ENCODE results near the gene PPFIA3. TPM values are rescaled to one million over a fixed set of nuclear protein-coding genes. Genes with fewer than 3 reads are reported as not detected.

The PPFIA3 gene
- polyA plus RNA-seq, 1 of the 3 experiments (the other 2 are of a cell fraction) = 5.7 TPM

GRCh38 chr19:49194408-49194807, 75.1 kb downstream of the PPFIA3 start (continued):
- TF ChIP-seq CHD2 (IDR thresholded peaks at IDR 0.05; ENCODE audit: low read length, partially characterized antibody) (no peak), MXI1 (IDR thresholded peaks at IDR 0.05; ENCODE audit: low read depth, low read length) (no peak)

DNA sequence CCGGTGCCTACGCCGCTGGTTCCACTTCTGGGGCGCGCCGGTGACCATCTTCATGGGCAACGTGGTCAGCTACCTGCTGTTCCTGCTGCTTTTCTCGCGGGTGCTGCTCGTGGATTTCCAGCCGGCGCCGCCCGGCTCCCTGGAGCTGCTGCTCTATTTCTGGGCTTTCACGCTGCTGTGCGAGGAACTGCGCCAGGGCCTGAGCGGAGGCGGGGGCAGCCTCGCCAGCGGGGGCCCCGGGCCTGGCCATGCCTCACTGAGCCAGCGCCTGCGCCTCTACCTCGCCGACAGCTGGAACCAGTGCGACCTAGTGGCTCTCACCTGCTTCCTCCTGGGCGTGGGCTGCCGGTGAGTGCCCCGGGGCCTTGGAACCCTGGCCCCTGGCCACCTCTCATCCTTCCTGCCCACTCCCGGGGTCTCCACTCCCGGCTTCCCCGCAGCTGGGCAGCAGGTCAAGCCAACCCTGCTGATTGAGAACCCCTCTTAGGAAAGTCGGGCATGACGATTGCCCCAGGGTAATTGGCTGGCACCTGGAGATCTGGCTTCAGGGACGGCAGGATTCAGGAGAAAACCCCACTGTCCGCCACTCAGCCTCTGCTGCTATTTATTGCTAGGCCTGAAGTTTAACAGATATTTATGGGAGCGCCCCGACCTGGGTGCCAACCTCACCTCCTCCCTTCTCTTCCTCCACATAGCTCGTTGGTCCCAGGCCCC, 77.3 kb downstream of the PPFIA3 start:
- H3K27me3 ChIP-seq (ENCODE audit: insufficient read depth) = no peaks in the 10 kb centered on the region
- H3K4me1 ChIP-seq (ENCODE audit: control insufficient read depth in 1 of 2, insufficient read depth in 2 of 2, low read depth in 1 of 2, low read length in 1 of 2) = no peaks in the 10 kb centered on the region; a peak in 1 of 4 replicates
- peaks cover 3 to 39% of the 10 kb centered on the region in 2 experiments for H3K36me3 ChIP-seq (replicated peaks in 1 of 2; ENCODE audit: control insufficient read depth in 1 of 2, insufficient read depth in 2 of 2, low read length in 1 of 2)
- no peaks in the 10 kb centered on the region for H3K9me2 ChIP-seq
- peaks cover 31% of the 10 kb centered on the region for H3F3A ChIP-seq (replicated peaks; ENCODE audit: insufficient read depth)
- no peak overlapping the region for H2AFZ ChIP-seq (ENCODE audit: low read depth)
- no peak overlapping the region for H3K27ac ChIP-seq (ENCODE audit: low read depth in 2 of 2, low read length in 1 of 2)
- DNase-seq = no peak
- 87% methylated on average over 33 of the region's 40 CpGs for WGBS (ENCODE audit: low lambda C conversion rate)
- H3K9me3 ChIP-seq = no peaks in the 10 kb centered on the region
- no peak overlapping the region for H3K4me2 ChIP-seq
- CTCF ChIA-PET = interaction anchor here (1.3 to 5.9 kb wide), 6 partner anchors 13 to 226 kb away, joined by 3 to 64 read pairs (median 19); no protein-coding TSS in a partner anchor
- no peak overlapping the region for H3K4me3 ChIP-seq (ENCODE audit: low read depth in 2 of 2, low read length in 1 of 2)
- POLR2A ChIA-PET = no interaction called here
- H4K20me1 ChIP-seq (ENCODE audit: insufficient read depth) = no peaks in the 10 kb centered on the region
- TF ChIP-seq MEF2A (IDR thresholded peaks at IDR 0.05; ENCODE audit: borderline replicate concordance, low read depth) = no peak
- no peak for TF ChIP-seq EP300 (IDR thresholded peaks at IDR 0.05; ENCODE audit: borderline replicate concordance in 1 of 2, low read depth in 1 of 2, low read length in 1 of 2)
- no peak for TF ChIP-seq TCF12 (IDR thresholded peaks at IDR 0.05)
- no peak for TF ChIP-seq RCOR1 (IDR thresholded peaks at IDR 0.05; ENCODE audit: low read length)
- no peak for TF ChIP-seq SIN3A (IDR thresholded peaks at IDR 0.05; ENCODE audit: borderline replicate concordance, low read depth, low read length)
- TF ChIP-seq JUND (IDR thresholded peaks at IDR 0.05) = no peak
- no peak for TF ChIP-seq GABPA (IDR thresholded peaks at IDR 0.05; ENCODE audit: low read depth)
- TF ChIP-seq NRF1 (IDR thresholded peaks at IDR 0.05; ENCODE audit: low read depth, low read length) = no peak
- TF ChIP-seq EZH2phosphoT487 (IDR thresholded peaks at IDR 0.05; ENCODE audit: borderline replicate concordance, low read depth) = no peak
- no peak for TF ChIP-seq CTCF (IDR thresholded peaks at IDR 0.05)
- TF ChIP-seq FOXJ3 (CRISPR knock-in tag; IDR thresholded peaks at IDR 0.05) = no peak
- TF ChIP-seq TAF1 (IDR thresholded peaks at IDR 0.05; ENCODE audit: borderline replicate concordance, low read depth, low read length) = no peak
- no peak for TF ChIP-seq RXRA (IDR thresholded peaks at IDR 0.05; ENCODE audit: borderline replicate concordance, low read depth)
- TF ChIP-seq, protein P1, sequence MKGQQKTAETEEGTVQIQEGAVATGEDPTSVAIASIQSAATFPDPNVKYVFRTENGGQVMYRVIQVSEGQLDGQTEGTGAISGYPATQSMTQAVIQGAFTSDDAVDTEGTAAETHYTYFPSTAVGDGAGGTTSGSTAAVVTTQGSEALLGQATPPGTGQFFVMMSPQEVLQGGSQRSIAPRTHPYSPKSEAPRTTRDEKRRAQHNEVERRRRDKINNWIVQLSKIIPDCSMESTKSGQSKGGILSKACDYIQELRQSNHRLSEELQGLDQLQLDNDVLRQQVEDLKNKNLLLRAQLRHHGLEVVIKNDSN (IDR thresholded peaks at IDR 0.05; ENCODE audit: borderline replicate concordance, low read depth) = no peak
- TF ChIP-seq, protein P2, sequence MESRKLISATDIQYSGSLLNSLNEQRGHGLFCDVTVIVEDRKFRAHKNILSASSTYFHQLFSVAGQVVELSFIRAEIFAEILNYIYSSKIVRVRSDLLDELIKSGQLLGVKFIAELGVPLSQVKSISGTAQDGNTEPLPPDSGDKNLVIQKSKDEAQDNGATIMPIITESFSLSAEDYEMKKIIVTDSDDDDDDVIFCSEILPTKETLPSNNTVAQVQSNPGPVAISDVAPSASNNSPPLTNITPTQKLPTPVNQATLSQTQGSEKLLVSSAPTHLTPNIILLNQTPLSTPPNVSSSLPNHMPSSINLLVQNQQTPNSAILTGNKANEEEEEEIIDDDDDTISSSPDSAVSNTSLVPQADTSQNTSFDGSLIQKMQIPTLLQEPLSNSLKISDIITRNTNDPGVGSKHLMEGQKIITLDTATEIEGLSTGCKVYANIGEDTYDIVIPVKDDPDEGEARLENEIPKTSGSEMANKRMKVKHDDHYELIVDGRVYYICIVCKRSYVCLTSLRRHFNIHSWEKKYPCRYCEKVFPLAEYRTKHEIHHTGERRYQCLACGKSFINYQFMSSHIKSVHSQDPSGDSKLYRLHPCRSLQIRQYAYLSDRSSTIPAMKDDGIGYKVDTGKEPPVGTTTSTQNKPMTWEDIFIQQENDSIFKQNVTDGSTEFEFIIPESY (IDR thresholded peaks at IDR 0.05; ENCODE audit: borderline replicate concordance, low read depth) = no peak
- TF ChIP-seq, protein P3, sequence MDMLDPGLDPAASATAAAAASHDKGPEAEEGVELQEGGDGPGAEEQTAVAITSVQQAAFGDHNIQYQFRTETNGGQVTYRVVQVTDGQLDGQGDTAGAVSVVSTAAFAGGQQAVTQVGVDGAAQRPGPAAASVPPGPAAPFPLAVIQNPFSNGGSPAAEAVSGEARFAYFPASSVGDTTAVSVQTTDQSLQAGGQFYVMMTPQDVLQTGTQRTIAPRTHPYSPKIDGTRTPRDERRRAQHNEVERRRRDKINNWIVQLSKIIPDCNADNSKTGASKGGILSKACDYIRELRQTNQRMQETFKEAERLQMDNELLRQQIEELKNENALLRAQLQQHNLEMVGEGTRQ (IDR thresholded peaks at IDR 0.05; ENCODE audit: borderline replicate concordance, low read depth, low read length) = no peak
- no peak for TF ChIP-seq FOXM1 (IDR thresholded peaks at IDR 0.05; ENCODE audit: low read depth)
- TF ChIP-seq, protein P4, sequence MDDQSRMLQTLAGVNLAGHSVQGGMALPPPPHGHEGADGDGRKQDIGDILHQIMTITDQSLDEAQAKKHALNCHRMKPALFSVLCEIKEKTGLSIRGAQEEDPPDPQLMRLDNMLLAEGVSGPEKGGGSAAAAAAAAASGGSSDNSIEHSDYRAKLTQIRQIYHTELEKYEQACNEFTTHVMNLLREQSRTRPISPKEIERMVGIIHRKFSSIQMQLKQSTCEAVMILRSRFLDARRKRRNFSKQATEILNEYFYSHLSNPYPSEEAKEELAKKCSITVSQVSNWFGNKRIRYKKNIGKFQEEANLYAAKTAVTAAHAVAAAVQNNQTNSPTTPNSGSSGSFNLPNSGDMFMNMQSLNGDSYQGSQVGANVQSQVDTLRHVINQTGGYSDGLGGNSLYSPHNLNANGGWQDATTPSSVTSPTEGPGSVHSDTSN (IDR thresholded peaks at IDR 0.05) = no peak
- TF ChIP-seq, protein P5, sequence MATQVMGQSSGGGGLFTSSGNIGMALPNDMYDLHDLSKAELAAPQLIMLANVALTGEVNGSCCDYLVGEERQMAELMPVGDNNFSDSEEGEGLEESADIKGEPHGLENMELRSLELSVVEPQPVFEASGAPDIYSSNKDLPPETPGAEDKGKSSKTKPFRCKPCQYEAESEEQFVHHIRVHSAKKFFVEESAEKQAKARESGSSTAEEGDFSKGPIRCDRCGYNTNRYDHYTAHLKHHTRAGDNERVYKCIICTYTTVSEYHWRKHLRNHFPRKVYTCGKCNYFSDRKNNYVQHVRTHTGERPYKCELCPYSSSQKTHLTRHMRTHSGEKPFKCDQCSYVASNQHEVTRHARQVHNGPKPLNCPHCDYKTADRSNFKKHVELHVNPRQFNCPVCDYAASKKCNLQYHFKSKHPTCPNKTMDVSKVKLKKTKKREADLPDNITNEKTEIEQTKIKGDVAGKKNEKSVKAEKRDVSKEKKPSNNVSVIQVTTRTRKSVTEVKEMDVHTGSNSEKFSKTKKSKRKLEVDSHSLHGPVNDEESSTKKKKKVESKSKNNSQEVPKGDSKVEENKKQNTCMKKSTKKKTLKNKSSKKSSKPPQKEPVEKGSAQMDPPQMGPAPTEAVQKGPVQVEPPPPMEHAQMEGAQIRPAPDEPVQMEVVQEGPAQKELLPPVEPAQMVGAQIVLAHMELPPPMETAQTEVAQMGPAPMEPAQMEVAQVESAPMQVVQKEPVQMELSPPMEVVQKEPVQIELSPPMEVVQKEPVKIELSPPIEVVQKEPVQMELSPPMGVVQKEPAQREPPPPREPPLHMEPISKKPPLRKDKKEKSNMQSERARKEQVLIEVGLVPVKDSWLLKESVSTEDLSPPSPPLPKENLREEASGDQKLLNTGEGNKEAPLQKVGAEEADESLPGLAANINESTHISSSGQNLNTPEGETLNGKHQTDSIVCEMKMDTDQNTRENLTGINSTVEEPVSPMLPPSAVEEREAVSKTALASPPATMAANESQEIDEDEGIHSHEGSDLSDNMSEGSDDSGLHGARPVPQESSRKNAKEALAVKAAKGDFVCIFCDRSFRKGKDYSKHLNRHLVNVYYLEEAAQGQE (IDR thresholded peaks at IDR 0.05; ENCODE audit: low read depth, low read length) = no peak
- no peak overlapping the region for H3K9ac ChIP-seq
- H3K79me2 ChIP-seq (ENCODE audit: insufficient read depth) = no peaks in the 10 kb centered on the region
